PC-9 (cell line): ENCODE results near the gene RIMBP2. TPM values are rescaled to one million over a fixed set of nuclear protein-coding genes. Genes with fewer than 3 reads are reported as not detected.

Experiments used
- BruUV-seq: library from RNA; stranded (reverse); fragments of 400-500 nt; replicated peaks from 2 replicates; lab custom pipeline; 2021; lab: Mats Ljungman, UMichigan
- CTCF ChIA-PET: fragments of 300-600 bp; sonication (Branson Sonifier 250); formaldehyde crosslinking; loops from one replicate; lab custom pipeline; 2022; ENCODE audit warnings: antibody characterized with exemption; lab: Charles Lee
- POLR2A ChIA-PET: fragments of 300-600 bp; sonication (Branson Sonifier 250); formaldehyde crosslinking; loops from one replicate; lab custom pipeline; 2022; ENCODE audit warnings: antibody characterized with exemption; ENCODE audit not compliant: unreplicated experiment; lab: Charles Lee
- DNase-seq, 2 experiments: peaks; one replicate each; pipeline versions ENCODE4 v3.0.0 to v3.0.0-alpha.2; 2015 to 2022; ENCODE audit warnings: mixed read lengths in 1 of 2
- H2AFZ ChIP-seq: fragments of 200-600 bp; sonication (generic); 2 replicates; pipeline ENCODE4 v1.8.1; 2017; ENCODE audit warnings: antibody characterized with exemption
- H3F3A ChIP-seq: fragments of 200-600 bp; sonication (generic); 2 replicates; pipeline ENCODE4 v1.8.1; 2017; ENCODE audit warnings: antibody characterized with exemption, mild to moderate bottlenecking, low read depth; ENCODE audit not compliant: insufficient read depth
- H3K27ac ChIP-seq: fragments of 200-600 bp; sonication (generic); 2 replicates; pipeline ENCODE4 v1.6.1; 2016; ENCODE audit warnings: mixed run types
- H3K27me3 ChIP-seq: fragments of 200-600 bp; sonication (generic); 2 replicates; pipeline ENCODE4 v1.6.1; 2016; ENCODE audit warnings: low read depth, mixed run types; ENCODE audit not compliant: insufficient read depth
- H3K36me3 ChIP-seq: fragments of 200-600 bp; sonication (generic); 2 replicates; pipeline ENCODE4 v1.6.1; 2016; ENCODE audit warnings: low read depth, mixed run types
- H3K4me1 ChIP-seq: fragments of 200-600 bp; sonication (generic); replicated peaks from 2 replicates; pipeline ENCODE4 v1.6.1; 2016; ENCODE audit warnings: mixed run types; ENCODE audit not compliant: insufficient read depth
- H3K4me2 ChIP-seq: fragments of 200-600 bp; sonication (generic); 2 replicates; pipeline ENCODE4 v1.6.1; 2017; ENCODE audit warnings: mixed run types
- H3K4me3 ChIP-seq: fragments of 200-600 bp; sonication (generic); 2 replicates; pipeline ENCODE4 v1.6.1; 2016; ENCODE audit warnings: mixed run types
- H3K79me2 ChIP-seq: fragments of 200-600 bp; sonication (generic); 2 replicates; pipeline ENCODE4 v1.6.1; 2017; ENCODE audit warnings: low read depth, mixed run types
- H3K9me2 ChIP-seq: fragments of 200-600 bp; sonication (generic); 2 replicates; pipeline ENCODE4 v1.8.1; 2017; ENCODE audit warnings: mild to moderate bottlenecking; ENCODE audit not compliant: insufficient read depth
- H3K9me3 ChIP-seq: fragments of 200-600 bp; sonication (generic); 2 replicates; pipeline ENCODE4 v1.8.1; 2016; ENCODE audit warnings: low read depth; ENCODE audit not compliant: insufficient read depth
- H4K20me1 ChIP-seq: fragments of 200-600 bp; sonication (generic); 2 replicates; pipeline ENCODE4 v1.8.1; 2017; ENCODE audit not compliant: insufficient read depth
- EZH2 ChIP-seq: fragments of 200-600 bp; sonication (generic); IDR thresholded peaks from 2 replicates; pipeline ENCODE4 v1.8.0; 2017; ENCODE audit warnings: antibody characterized with exemption, low read depth
- intact Hi-C: fragments of 100-400 bp; cut with micrococcal nuclease; formaldehyde crosslinking; loops from one replicate; pipeline ENCODE4 v1.10.0; 2022; ENCODE audit not compliant: unreplicated experiment
- total RNA-seq: library from RNA; stranded (reverse); gene quantifications from 2 replicates; pipeline ENCODE4 v1.2.3, GENCODE V29; 2021
- TF ChIP-seq, protein P1 (sequence below): fragments of 200-600 bp; sonication (generic); conservative IDR thresholded peaks from 2 replicates; pipeline ENCODE4 v1.6.1; 2017; ENCODE audit warnings: mixed run types, antibody characterized with exemption, mild to moderate bottlenecking, moderate library complexity

Gene RIMBP2
- total RNA-seq, 1 experiment from 2014 or later: not detected

DNA sequence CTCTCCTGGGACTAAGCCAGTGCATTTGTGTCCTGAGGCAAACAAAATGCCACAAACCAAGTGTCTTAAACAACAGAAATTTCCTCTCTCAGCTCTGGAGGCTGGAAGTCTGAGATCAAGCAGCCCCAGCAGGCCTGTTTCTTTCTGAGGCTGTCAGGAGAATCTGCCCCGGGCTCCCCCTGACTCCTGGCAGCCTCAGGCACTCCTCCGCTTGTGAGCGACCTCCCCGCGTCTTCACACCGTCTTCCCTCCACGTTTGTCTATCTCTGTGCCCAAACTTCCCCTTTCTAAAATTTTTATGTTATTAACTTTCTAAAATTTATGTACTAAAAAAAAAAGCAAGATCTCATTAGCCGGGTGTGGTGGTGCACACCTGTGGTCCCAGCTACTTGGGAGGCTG, 59.7 kb downstream of the RIMBP2 start:
- POLR2A ChIA-PET: no interaction called here

DNA sequence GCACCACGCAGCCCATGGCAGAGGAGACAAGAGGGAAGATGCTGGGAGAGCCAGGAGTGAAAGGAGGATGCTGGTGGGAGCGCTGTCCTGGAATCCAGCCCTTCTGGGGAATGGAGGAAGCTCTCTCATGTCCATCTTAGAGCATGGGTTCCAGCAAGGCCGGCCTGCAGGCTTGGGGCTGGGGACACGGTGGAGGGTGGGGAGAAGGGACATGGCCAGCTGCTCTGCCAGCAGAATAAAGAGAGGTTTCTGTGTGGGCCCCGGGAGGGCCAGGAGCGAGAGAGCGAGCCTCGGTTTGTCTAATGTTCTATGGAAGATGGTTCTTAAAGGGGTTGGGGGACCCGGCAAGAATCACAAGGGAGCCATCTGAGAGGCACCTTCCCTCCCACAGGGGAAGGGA, 60.2 kb downstream of the RIMBP2 start:
- H3K4me2 ChIP-seq: no peak overlapping the region
- no peak overlapping the region for H3K27ac ChIP-seq
- no TSS peak for BruUV-seq
- H3K9me3 ChIP-seq: no peaks in the 10 kb centered on the region
- ChIA-PET CTCF (no interaction called here), POLR2A (no interaction called here)
- no peaks in the 10 kb centered on the region for H3K9me2 ChIP-seq
- peaks cover 73% of the 10 kb centered on the region for H3K27me3 ChIP-seq
- H4K20me1 ChIP-seq: no peaks in the 10 kb centered on the region
- H3K4me3 ChIP-seq: no peak overlapping the region
- no peaks in the 10 kb centered on the region for H3K79me2 ChIP-seq
- no peaks in the 10 kb centered on the region for H3F3A ChIP-seq
- no peak for DNase-seq
- TF ChIP-seq EZH2: no peak
- TF ChIP-seq, protein P1, sequence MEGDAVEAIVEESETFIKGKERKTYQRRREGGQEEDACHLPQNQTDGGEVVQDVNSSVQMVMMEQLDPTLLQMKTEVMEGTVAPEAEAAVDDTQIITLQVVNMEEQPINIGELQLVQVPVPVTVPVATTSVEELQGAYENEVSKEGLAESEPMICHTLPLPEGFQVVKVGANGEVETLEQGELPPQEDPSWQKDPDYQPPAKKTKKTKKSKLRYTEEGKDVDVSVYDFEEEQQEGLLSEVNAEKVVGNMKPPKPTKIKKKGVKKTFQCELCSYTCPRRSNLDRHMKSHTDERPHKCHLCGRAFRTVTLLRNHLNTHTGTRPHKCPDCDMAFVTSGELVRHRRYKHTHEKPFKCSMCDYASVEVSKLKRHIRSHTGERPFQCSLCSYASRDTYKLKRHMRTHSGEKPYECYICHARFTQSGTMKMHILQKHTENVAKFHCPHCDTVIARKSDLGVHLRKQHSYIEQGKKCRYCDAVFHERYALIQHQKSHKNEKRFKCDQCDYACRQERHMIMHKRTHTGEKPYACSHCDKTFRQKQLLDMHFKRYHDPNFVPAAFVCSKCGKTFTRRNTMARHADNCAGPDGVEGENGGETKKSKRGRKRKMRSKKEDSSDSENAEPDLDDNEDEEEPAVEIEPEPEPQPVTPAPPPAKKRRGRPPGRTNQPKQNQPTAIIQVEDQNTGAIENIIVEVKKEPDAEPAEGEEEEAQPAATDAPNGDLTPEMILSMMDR: no peak
- intact Hi-C loops: no loop called here
- H3K4me1 ChIP-seq: no peaks in the 10 kb centered on the region
- no peaks in the 10 kb centered on the region for H3K36me3 ChIP-seq
- no peak overlapping the region for H2AFZ ChIP-seq

More for the DNA sequence above, 59.7 kb downstream of the RIMBP2 start:
- no peaks in the 10 kb centered on the region for H4K20me1 ChIP-seq
- peaks cover 68% of the 10 kb centered on the region for H3K27me3 ChIP-seq
- TF ChIP-seq, protein P1: no peak
- no peak for TF ChIP-seq EZH2
- no peak overlapping the region for H3K4me2 ChIP-seq
- H2AFZ ChIP-seq: no peak overlapping the region
- H3K4me3 ChIP-seq: no peak overlapping the region
- no TSS peak for BruUV-seq
- DNase-seq: no peak
- CTCF ChIA-PET: no interaction called here
- no peaks in the 10 kb centered on the region for H3K4me1 ChIP-seq
- intact Hi-C loops: no loop called here
- no peaks in the 10 kb centered on the region for H3K9me2 ChIP-seq
- H3K36me3 ChIP-seq: no peaks in the 10 kb centered on the region
- H3F3A ChIP-seq: no peaks in the 10 kb centered on the region
- no peak overlapping the region for H3K27ac ChIP-seq
- no peaks in the 10 kb centered on the region for H3K9me3 ChIP-seq
- H3K79me2 ChIP-seq: no peaks in the 10 kb centered on the region

DNA sequence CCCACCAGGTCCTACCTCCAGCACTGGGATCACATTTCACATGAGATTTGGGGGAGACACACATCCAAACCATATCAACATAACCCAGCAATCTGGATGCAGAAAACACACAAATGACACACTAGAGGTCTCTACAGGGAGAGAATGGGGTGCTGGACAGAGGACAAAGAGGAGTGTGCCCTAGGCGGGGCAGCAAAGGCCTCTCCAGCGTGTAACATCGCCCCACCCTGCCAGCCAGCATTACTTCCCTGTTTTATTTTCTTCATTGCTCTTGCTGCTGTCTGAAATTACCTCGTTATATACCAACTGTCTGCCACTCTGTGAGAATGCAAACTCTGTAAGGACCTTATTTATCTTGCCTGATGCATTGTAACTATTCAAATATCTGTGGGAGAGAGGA, 61.1 kb downstream of the RIMBP2 start:
- CTCF ChIA-PET: no interaction called here
- Histone ChIP-seq H3K36me3 (no peaks in the 10 kb centered on the region), H3K4me3 (no peak overlapping the region), H2AFZ (no peak overlapping the region), H3K9me3 (no peaks in the 10 kb centered on the region), H3K27me3 (peaks cover 77% of the 10 kb centered on the region), H3F3A (no peaks in the 10 kb centered on the region), H4K20me1 (no peaks in the 10 kb centered on the region), H3K4me1 (no peaks in the 10 kb centered on the region), H3K79me2 (no peaks in the 10 kb centered on the region), H3K4me2 (no peak overlapping the region), H3K9me2 (no peaks in the 10 kb centered on the region), H3K27ac (no peak overlapping the region)
- TF ChIP-seq, protein P1: no peak
- TF ChIP-seq EZH2: no peak
- DNase-seq: no peak
- intact Hi-C loops: no loop called here
- BruUV-seq: no TSS peak
- POLR2A ChIA-PET: no interaction called here
